SH-SY5Y (cell line): Measurements from ENCODE around the gene ITGB5.

Experiments
- GATA2 ChIP-seq: IDR thresholded peaks from 2 replicates; pipeline ENCODE4 v1.6.1; 2011; ENCODE audit warnings: mild to moderate bottlenecking, low read depth, low read length
- GATA3 ChIP-seq: IDR thresholded peaks from 2 replicates; pipeline ENCODE4 v1.6.1; 2011; ENCODE audit warnings: low read depth, mild to moderate bottlenecking, low read length, moderate library complexity

GRCh38 chr3:124817079-124817478 is 70.1 kb downstream of the ITGB5 start:
- no peak for TF ChIP-seq GATA3
- no peak for TF ChIP-seq GATA2
